Stimulated activated CD4-positive, alpha-beta T cell treated with anti-CD3 and anti-CD28 coated beads, Interleukin-4, amount 100 ng/mL, for 48 hours (primary cell): ENCODE measurements around the gene IFNL1.
"Not testable (repeated sequence)": the region's sequence is repeated elsewhere in the genome, so short reads cannot be mapped to it uniquely, and the experiment has no call there.

Experiments used
- DNase-seq, 2 donors: peaks; one replicate each; pipeline ENCODE4 v3.0.0-alpha.2; 2020; ENCODE audit warnings: low read depth in 2 of 2

Gene IFNL1

DNA sequence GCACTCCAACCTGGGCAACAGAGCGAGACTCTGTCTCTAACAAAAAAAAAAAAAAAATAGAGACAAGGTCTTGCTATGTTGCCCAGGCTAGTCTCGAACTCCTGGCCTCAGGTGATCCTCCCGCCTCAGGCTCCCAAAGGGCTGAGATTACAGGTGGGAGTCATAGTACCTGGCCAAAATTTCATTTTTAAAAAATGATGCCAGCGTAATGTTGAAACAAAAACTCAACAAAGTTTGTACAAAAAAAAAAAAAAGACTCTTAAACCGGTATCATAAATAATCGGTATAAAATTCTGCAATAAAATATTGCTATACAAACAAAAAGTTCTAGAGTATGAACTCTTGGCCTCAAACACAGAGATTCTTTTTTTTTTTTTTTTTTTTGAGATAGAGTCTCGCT lies 36.1 kb downstream of the IFNL1 start:
- DNase-seq = no peak

DNA sequence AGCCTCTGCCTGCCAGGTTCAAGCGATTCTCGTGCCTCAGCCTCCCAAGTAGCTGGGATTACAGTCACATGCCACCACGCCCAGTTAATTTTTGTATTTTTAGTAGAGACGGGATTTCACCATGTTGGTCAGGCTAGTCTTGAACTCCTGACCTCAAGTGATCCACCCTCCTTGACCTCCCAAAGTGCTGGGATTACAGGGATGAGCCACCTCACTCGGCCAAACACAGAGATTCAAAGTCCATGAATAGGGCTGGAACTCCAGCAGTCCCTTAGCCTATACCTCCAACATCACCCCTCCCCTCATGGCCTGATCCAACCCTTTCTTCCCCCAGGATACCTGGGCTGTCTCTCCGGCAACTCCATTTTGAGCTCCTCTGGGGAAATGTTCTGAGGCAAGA lies 36.5 kb downstream of the IFNL1 start:
- DNase-seq = not testable (repeated sequence)

DNA sequence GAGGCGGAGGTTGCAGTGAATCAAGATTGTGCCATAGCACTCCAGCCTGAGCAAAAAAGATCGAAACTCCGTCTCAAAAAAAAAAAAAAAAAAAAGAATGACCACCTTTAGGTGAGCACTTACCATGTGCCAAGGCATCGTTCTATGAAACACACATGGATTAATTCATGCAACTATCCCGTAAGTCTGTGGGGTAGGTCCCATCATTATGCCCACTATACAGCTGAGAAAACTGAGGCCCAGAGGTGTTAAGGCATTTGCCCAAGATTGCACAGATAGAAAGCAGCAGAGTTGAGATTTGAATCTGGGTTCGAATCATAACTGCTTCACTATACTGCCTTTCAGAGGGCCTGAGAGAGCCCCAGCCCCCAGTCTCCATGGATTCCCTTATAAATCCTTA lies 37.3 kb downstream of the IFNL1 start:
- no peak for DNase-seq

DNA sequence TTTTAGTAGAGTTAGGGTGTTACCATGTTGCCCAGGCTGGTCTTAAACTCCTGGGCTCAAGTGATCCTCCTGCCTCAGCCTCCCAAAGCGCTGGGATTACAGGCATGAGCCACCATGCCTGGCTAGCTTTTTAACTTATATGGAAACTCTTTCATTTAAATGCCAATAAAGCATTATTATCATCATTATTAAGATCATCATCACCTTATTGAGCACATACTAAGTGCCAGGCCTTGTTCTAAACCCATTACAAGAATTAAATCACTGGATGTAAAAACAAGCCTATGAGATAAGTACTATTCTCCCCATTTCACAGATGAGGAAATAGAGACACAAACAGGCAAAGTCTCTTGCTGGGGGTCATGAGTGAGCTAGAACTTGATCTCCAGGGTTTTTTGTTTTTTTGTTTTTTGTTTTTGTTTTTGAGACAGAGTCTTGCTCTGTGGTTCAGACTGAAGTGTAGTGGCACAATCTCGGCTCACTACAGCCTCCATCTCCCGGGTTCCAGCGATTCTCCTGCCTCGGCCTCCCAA lies 38.3 kb downstream of the IFNL1 start:
- no peak for DNase-seq

DNA sequence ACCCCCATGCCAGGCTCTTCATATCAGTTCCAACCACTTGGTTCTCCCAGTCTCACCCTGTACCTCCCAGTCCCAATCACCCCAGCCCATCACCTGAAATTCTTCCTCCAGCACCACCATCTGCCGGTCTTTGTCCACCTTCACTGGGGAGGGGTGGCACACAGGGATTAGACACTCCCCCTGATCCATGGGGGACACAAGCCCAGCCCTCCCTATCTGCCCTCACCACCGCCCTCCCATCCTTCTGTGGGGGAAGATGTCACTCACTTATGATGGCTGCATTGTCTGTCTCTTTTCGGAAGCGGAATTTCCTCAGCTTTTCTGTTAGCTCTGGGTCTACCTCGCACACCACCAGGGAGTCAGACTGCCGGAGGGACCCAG lies 39.0 kb downstream of the IFNL1 start:
- DNase-seq = no peak

DNA sequence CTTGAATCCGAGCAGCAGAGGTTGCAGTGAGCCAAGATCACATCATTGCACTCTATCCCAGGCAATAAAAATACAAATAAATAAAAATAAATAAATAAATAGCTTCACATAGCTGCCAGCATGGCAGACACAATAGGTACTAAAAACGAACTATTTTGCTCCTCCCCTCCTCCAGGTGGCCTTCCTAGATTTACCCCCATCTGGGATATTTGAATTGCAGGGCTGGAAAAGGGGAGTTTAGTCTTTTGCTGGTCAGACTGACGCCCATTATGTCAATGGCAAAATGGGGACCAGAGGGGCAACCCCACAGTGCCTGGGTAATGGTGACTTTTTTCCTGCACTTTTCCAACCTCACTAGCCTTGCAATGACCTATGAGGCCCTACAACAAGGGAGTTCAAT lies 40.3 kb downstream of the IFNL1 start:
- no peak for DNase-seq

DNA sequence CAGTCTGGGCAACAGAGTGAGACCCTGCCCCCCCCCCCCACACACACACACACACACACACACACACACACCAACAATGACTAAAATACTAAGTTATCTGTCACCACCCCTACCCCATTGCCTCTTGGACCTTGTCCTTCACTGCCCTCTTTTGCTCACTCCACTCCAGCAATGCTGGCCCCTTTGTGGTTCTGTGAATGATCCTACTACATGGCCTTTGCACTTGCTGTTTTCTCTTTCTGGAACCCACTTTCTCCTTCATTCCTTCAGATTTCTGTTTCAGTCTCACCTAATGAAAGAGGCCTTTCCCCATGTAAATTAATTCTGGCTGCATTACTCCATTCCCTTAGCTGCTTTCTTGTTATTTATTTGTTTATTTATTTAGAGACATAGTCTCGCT lies 43.5 kb downstream of the IFNL1 start:
- no peak for DNase-seq

DNA sequence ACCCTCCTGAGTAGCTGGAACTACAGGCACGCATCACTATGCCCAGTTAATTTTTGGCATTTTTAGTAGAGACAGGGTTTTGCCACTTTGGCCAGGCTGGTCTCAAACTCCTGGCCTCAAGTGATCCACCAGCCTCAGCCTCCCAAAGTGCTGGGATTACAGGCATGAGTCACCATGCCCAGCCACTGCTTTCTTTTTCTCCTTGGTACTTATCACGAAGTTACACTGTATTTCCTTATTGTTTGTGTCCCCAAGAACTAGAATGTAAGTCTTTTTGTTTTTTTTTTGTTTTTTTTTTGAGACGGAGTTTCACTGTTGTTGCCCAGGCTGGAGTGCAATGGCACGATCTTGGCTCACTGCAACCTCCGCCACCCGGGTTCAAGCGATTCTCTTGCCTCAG lies 43.9 kb downstream of the IFNL1 start:
- not testable (repeated sequence) for DNase-seq

DNA sequence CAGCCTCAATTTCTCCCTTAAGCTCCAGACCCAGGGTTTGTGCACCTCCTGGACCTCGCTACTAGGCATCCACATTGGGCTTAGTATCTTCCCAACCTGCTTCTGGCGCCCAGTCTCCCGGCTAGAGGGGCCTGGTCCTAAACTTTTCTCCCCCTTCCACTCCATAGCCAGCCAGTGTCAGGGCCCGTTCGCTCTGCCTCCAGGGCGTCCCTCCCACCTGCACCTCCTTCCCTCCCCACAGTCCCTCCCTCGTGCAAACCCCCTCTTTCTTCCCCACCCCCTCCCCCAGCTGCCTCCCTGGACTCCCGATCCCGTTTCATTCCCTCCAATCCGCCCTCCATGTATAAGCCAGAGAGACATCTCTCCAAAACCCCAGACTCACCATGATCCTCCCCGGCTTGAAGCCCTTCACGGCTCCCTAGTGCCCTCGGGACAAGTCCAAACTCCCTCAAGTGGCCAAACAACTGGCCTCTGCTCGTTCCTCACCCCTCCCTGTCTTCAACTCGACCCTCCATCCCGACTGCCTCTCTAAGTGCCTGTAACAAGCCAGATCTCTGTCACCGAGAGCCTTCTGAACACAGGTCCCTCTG lies 45.0 kb downstream of the IFNL1 start:
- no peak for DNase-seq

DNA sequence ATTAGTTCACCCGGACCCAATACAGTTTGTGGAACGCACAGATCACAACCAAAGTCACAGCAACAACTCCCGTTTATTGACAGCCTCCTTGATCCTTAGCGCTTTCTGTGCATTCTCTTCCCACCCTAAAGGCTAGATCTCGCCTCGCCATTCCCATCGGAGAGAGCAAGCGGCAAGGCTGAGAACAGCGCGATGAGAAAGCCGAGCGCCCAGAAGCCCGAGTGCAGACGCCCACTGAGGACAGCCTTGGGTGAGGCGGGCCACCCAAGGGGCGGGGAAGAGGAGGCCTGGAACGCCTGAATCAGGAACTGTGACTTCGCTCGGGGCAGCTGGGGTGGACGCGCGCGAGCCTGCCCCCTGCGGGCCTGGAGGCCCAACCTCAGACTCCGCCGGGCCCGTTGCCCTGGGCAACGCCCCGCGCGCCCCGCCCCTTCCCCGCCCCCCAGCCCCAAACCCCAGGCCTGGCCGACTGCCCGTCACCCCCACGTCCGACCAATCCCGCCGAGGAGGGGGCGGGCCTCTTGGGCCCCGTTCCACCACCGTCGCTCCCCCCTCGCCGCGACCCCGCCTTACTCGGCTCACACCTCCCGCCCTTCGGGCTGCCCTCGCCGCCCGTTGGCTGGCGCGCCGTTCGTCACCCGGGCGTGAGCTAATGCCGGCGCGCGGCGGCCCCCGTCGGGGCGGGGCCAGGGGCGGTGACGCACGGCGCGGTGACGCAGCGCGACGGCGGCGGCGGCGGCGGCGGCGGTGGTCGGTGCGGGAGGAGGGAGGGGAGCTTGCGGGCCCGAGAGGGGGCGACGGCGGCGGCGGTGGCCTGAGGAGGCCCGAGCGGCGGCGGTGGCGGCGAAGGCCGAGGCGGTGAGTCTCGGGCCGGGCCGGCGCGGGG lies 45.8 kb downstream of the IFNL1 start, which contains the start of gene SAMD4B:
Gene SAMD4B, plus strand, starts transcription at position 703 of the 886 bp plus-strand sequence. CDS start 14,473 bp downstream, outside the sequence.
- peak; percentile 98 to 99 for DNase-seq

DNA sequence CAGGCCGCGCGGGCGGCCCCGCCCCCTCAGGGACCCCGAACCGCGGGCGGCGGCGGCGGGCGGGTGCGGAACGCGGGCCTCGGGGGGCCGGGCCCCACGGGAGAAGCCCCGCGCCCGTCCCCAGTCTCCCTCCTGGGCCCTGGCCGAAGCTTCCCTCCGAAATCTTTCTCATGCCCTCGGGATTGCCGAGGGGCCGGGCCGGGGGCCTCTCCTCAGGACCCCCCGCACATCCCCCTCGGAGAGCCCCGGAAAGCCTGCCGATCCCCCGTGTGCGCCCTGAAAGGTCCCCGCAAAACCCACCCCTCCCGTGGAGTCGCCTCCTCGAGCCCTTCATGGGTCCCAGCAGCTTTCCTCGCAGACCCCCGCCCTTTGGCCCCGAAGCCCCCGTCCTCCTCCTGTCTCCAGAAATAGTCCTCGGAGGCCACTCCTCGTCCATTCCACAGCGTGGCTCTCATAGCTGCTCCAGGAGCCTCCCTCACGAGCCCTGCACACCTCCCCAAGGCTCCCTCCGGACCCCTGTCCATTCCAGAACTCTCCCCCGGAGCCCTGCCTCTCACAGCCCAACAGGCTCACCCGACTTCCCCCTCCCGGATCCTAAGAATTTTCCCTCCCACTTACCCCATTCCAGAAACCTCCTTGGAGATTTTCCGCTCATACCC lies 46.6 kb downstream of the IFNL1 start:
- no peak for DNase-seq

DNA sequence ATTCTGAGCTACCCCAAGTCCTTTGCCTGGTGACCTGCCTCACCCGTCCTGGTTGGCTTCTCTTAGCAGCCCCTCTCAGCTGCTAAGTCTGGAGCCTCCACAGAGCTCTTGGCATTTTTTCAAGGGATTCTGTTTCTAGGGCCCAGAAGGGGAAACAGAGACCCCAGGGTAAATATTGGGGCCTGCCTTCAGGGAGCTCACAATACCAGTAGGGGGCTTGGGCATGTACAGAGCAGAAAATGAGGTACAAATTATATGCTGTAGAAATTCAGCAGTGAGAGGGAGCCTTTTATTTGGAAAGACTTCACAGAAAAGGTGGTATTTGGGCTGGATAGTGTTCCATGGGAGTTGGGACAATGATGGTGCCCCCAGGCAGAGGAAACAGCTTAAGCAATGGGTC lies 49.7 kb downstream of the IFNL1 start:
- DNase-seq = no peak

DNA sequence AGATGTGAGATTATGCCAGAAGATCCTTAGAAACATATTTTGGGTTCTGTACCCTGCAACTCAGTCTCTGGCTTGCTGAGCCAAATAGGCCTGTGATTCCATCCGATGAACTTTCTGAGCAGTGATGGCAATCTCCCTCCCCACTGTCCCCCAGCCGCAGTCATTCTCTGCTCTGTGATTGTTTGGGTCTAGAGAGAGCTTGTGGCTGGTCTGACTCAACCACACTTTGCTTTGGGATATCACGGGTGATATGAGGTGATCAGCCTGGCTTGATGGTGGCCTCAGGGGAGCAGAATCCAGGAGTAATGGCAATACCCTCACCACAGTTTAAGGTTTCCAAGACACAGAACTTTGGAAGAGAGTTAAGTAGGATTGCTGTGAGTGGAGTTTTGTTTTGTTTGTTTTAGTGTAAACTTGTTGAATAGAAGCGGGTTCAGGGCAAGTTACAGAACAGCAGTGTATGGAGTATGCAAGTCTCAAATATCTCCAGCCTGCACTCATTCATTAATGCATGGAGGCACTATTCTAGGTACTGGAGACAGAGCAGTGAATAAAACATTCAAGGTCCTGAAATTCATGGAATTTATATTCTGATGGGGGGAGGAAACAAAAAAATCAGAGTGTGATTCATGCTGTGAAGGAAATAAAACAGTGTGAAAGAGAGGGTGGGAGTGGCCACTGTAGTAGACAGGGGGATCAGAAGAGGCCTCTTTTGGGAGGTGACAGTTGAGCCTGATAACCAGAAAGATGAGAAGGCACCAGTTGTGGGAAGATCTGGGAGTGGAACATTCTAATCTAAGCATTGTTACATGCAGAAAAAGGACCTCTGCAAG lies 51.3 kb downstream of the IFNL1 start:
- no peak for DNase-seq
